SK-N-SH (cell line): Measurements from ENCODE around the gene DUSP16. TPM values are rescaled to one million over a fixed set of nuclear protein-coding genes. Genes with fewer than 3 reads are reported as not detected.

ENCODE experiments used
- CTCF ChIA-PET: fragments of 300-600, 350-600 bp; formaldehyde crosslinking; extraction: SDS; loops from one replicate; lab custom pipeline; 2021; lab: Yijun Ruan, JAX
- POLR2A ChIA-PET: fragments of 350-600 bp; sonication (Branson Sonifier 250); formaldehyde crosslinking; extraction: SDS; loops from one replicate; lab custom pipeline; 2020; ENCODE audit warnings: antibody characterized with exemption, inconsistent platforms; lab: Yijun Ruan, JAX
- DNase-seq: peaks from one replicate; pipeline ENCODE4 v3.0.0; 2012
- H2AFZ ChIP-seq: fragments of 200-600 bp; sonication (generic); 2 replicates; pipeline ENCODE4 v1.8.1; 2016; ENCODE audit warnings: antibody characterized with exemption, mild to moderate bottlenecking, low read depth
- H3F3A ChIP-seq: fragments of 200-600 bp; sonication (generic); replicated peaks from 2 replicates; pipeline ENCODE3; 2016; ENCODE audit warnings: antibody characterized with exemption, mild to moderate bottlenecking; ENCODE audit not compliant: insufficient read depth
- H3K27ac ChIP-seq, 2 experiments: fragments of 200-500 bp in 1 of 2; fragments of 200-600 bp in 1 of 2; sonication (Bioruptor generic) in 1 of 2; sonication (generic), shearing (Covaris generic) in 1 of 2; 2 replicates each; pipeline versions ENCODE4 v1.5.1 to v1.6.1; 2014 to 2016; ENCODE audit warnings: low read depth in 2 of 2, inconsistent platforms in 1 of 2, low read length in 1 of 2, mild to moderate bottlenecking in 1 of 2, mixed read lengths in 1 of 2
- H3K27me3 ChIP-seq: fragments of 200-600 bp; sonication (generic), shearing (Covaris generic); 2 replicates; pipeline ENCODE4 v1.6.1; 2016; ENCODE audit warnings: mixed run types; ENCODE audit not compliant: insufficient read depth
- H3K36me3 ChIP-seq, 2 experiments: fragments of 200-500 bp in 1 of 2; fragments of 200-600 bp in 1 of 2; sonication (Bioruptor generic) in 1 of 2; sonication (generic) in 1 of 2; replicated peaks in 1 of 2; 2 replicates each; pipeline versions ENCODE3 to v1.5.1; 2014 to 2016; ENCODE audit warnings: low read length in 1 of 2, mild to moderate bottlenecking in 1 of 2; ENCODE audit not compliant: insufficient read depth in 2 of 2, control insufficient read depth in 1 of 2
- H3K4me1 ChIP-seq, 2 experiments: fragments of 200-500 bp in 1 of 2; fragments of 200-600 bp in 1 of 2; sonication (Bioruptor generic) in 1 of 2; sonication (generic), shearing (Covaris generic) in 1 of 2; 2 replicates each; pipeline versions ENCODE4 v1.5.1 to v1.6.1; 2014 to 2016; ENCODE audit warnings: low read depth in 1 of 2, low read length in 1 of 2, mixed run types in 1 of 2; ENCODE audit not compliant: insufficient read depth in 2 of 2, control insufficient read depth in 1 of 2
- H3K4me2 ChIP-seq: fragments of 200-600 bp; sonication (generic), shearing (Covaris generic); 2 replicates; pipeline ENCODE4 v1.6.1; 2017; ENCODE audit warnings: mixed run types
- H3K4me3 ChIP-seq, 2 experiments: fragments of 200-500 bp in 1 of 2; fragments of 200-600 bp in 1 of 2; sonication (Bioruptor generic) in 1 of 2; sonication (generic), shearing (Covaris generic) in 1 of 2; 2 replicates each; pipeline versions ENCODE4 v1.5.1 to v1.8.1; 2014 to 2016; ENCODE audit warnings: low read depth in 2 of 2, inconsistent platforms in 1 of 2, low read length in 1 of 2, mild to moderate bottlenecking in 1 of 2, mixed read lengths in 1 of 2, moderate library complexity in 1 of 2
- H3K79me2 ChIP-seq: fragments of 200-600 bp; sonication (generic); 2 replicates; pipeline ENCODE4 v1.8.1; 2017; ENCODE audit warnings: mild to moderate bottlenecking; ENCODE audit not compliant: insufficient read depth
- H3K9ac ChIP-seq: fragments of 200-600 bp; sonication (generic); 2 replicates; pipeline ENCODE4 v1.6.1; 2017; ENCODE audit warnings: mixed run types
- H3K9me2 ChIP-seq: fragments of 200-600 bp; sonication (generic); 2 replicates; pipeline ENCODE4 v1.6.1; 2017; ENCODE audit warnings: mixed run types
- H3K9me3 ChIP-seq: fragments of 200-600 bp; sonication (generic); 2 replicates; pipeline ENCODE4 v1.6.1; 2017; ENCODE audit warnings: mixed run types, mild to moderate bottlenecking, moderate library complexity
- H4K20me1 ChIP-seq: fragments of 200-600 bp; sonication (generic); 2 replicates; pipeline ENCODE4 v1.6.1; 2017; ENCODE audit warnings: mild to moderate bottlenecking, mixed run types; ENCODE audit not compliant: insufficient read depth
- CHD2 ChIP-seq: fragments of 150-350 bp; IDR thresholded peaks from 2 replicates; pipeline ENCODE4 v1.6.1; 2018; ENCODE audit warnings: low read length; ENCODE audit not compliant: partially characterized antibody
- EP300 ChIP-seq, 2 experiments: IDR thresholded peaks; 2 replicates each; pipeline versions ENCODE4 v1.4.0 to v1.6.1; 2012; ENCODE audit warnings: borderline replicate concordance in 1 of 2, low read depth in 1 of 2, low read length in 1 of 2
- EZH2phosphoT487 ChIP-seq: fragments of 200-600 bp; sonication (generic); IDR thresholded peaks from 2 replicates; pipeline ENCODE4 v1.6.1; 2017; ENCODE audit warnings: low read depth, mixed run types, mild to moderate bottlenecking, antibody characterized with exemption, moderate library complexity, borderline replicate concordance
- FOSL2 ChIP-seq: IDR thresholded peaks from 2 replicates; pipeline ENCODE4 v1.4.0; 2012; ENCODE audit warnings: low read depth, mild to moderate bottlenecking, moderate library complexity, borderline replicate concordance
- FOXJ3 ChIP-seq: sonication (generic); formaldehyde crosslinking; IDR thresholded peaks from 2 replicates; pipeline ENCODE4 v1.5.1; 2020; ENCODE audit warnings: mild to moderate bottlenecking, missing genetic modification reagents
- FOXM1 ChIP-seq: IDR thresholded peaks from 2 replicates; pipeline ENCODE4 v1.4.0; 2012; ENCODE audit warnings: low read depth, mild to moderate bottlenecking
- GABPA ChIP-seq: IDR thresholded peaks from 2 replicates; pipeline ENCODE4 v1.4.0; 2012; ENCODE audit warnings: low read depth, mild to moderate bottlenecking
- GATA2 ChIP-seq: sonication (generic); formaldehyde crosslinking; IDR thresholded peaks from 2 replicates; pipeline ENCODE4 v1.5.0; 2020; ENCODE audit warnings: mild to moderate bottlenecking, missing genetic modification reagents
- JUND ChIP-seq: IDR thresholded peaks from 2 replicates; pipeline ENCODE4 v1.4.0; 2012
- POLR2AphosphoS5 ChIP-seq: IDR thresholded peaks from 2 replicates; pipeline ENCODE4 v1.6.1; 2012; ENCODE audit warnings: low read depth, low read length
- RAD21 ChIP-seq: IDR thresholded peaks from 2 replicates; pipeline ENCODE4 v1.6.1; 2012; ENCODE audit warnings: mild to moderate bottlenecking, low read length
- RCOR1 ChIP-seq: fragments of 150-350 bp; IDR thresholded peaks from 2 replicates; pipeline ENCODE4 v1.6.1; 2017; ENCODE audit warnings: antibody characterized with exemption, low read length
- RXRA ChIP-seq: IDR thresholded peaks from 2 replicates; pipeline ENCODE4 v1.4.0; 2012; ENCODE audit warnings: low read depth, mild to moderate bottlenecking, borderline replicate concordance
- SIN3A ChIP-seq: IDR thresholded peaks from 2 replicates; pipeline ENCODE4 v1.6.1; 2012; ENCODE audit warnings: low read depth, mild to moderate bottlenecking, low read length, moderate library complexity, borderline replicate concordance
- SMC3 ChIP-seq: IDR thresholded peaks from 2 replicates; pipeline ENCODE4 v1.6.1; 2012; ENCODE audit warnings: low read depth, low read length, improper control_type of control experiment
- TCF12 ChIP-seq: IDR thresholded peaks from 2 replicates; pipeline ENCODE4 v1.4.0; 2012
- YY1 ChIP-seq: IDR thresholded peaks from 2 replicates; pipeline ENCODE4 v1.4.0; 2012; ENCODE audit warnings: low read depth, mild to moderate bottlenecking
- WGBS: methylation state at CpG from one replicate; pipeline ENCODE4 v1.1.6; 2017; ENCODE audit warnings: low lambda C conversion rate; 5-methylcytosine and 5-hydroxymethylcytosine counted together
- polyA plus RNA-seq, 3 experiments: library from polyadenylated mRNA; depleted of rRNA; stranded (reverse); fragments of >200 nt; gene quantifications; 2 replicates each; pipeline ENCODE4 v1.2.3, GENCODE V29; 2012
- TF ChIP-seq, protein P1 (sequence below): IDR thresholded peaks from 2 replicates; pipeline ENCODE4 v1.6.1; 2012; ENCODE audit warnings: mild to moderate bottlenecking, low read depth, low read length, moderate library complexity
- TF ChIP-seq, protein P2 (sequence below): IDR thresholded peaks from 2 replicates; pipeline ENCODE4 v1.4.0; 2012; ENCODE audit warnings: low read depth
- TF ChIP-seq, protein P3 (sequence below): fragments of 200-600 bp; sonication (generic); IDR thresholded peaks from 2 replicates; pipeline ENCODE4 v1.6.1; 2017; ENCODE audit warnings: antibody characterized with exemption, mild to moderate bottlenecking, moderate library complexity
- TF ChIP-seq, protein P4 (sequence below): IDR thresholded peaks from 2 replicates; pipeline ENCODE4 v1.4.0; 2012; ENCODE audit warnings: low read depth, borderline replicate concordance
- TF ChIP-seq, protein P5 (sequence below): IDR thresholded peaks from 2 replicates; pipeline ENCODE4; 2012
- TF ChIP-seq, protein P6 (sequence below): fragments of 150-350 bp; IDR thresholded peaks from 2 replicates; pipeline ENCODE4 v1.6.1; 2017; ENCODE audit warnings: antibody characterized with exemption, low read length, low read depth, borderline replicate concordance
- TF ChIP-seq, protein P7 (sequence below): IDR thresholded peaks from 2 replicates; pipeline ENCODE4 v1.4.0; 2012; ENCODE audit warnings: low read depth, borderline replicate concordance

The DUSP16 gene
- polyA plus RNA-seq, 1 of the 3 experiments (the other 2 are of a cell fraction): 7.1 TPM

DNA sequence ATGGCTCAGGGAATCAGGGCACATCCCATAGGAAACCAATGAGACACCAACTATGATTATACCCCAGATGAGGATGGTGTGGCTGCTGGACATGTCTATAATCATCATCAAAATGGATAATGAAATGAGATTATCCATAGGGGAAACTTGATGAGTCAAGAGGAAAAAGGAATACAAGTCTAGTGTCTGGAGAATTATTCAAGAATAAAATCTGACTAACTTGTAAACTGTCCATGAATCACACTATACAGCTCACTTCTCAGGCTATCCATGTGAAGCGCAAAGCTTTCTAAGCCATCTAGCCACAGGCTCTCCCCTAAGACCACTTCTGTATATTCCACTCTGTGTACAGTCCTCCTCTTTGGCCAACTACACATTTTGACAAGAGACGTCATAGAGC, 52.5 kb downstream of the DUSP16 start:
- ChIA-PET POLR2A (no interaction called here), CTCF (interaction anchor here (1.1 kb wide), 1 partner anchor 11 kb away, joined by 3 read pairs; no protein-coding TSS in a partner anchor)
- Histone ChIP-seq H3K36me3 (peaks cover 3 to 4% of the 10 kb centered on the region in 2 experiments), H3K4me3 (0 out of 4 replicates have a peak overlapping the region, but pooled peaks of 1 of the 2 experiments have one; percentile 2), H3K27ac (peak overlapping the region; percentile 98 to 99), H2AFZ (no peak overlapping the region), H3K9me2 (no peaks in the 10 kb centered on the region), H3K27me3 (no peaks in the 10 kb centered on the region), H4K20me1 (no peaks in the 10 kb centered on the region), H3K79me2 (peaks cover 60% of the 10 kb centered on the region), H3K9me3 (no peaks in the 10 kb centered on the region), H3K4me2 (peak overlapping the region; percentile 78), H3F3A (peaks cover 73% of the 10 kb centered on the region), H3K9ac (peak overlapping the region; percentile 61; the same call in 1 of the 2 replicates), H3K4me1 (peaks cover 67% of the 10 kb centered on the region in 2 experiments)
- DNase-seq: no peak
- WGBS: 32% methylated on average over 2 of the region's 2 CpGs
- TF ChIP-seq EP300 (IDR thresholded peaks at IDR 0.05; ENCODE audit: borderline replicate concordance in 1 of 2, low read depth in 1 of 2, low read length in 1 of 2) (peak; percentile 55 to 95; a peak in 3 of 4 replicates), GABPA (no peak), SMC3 (no peak), POLR2AphosphoS5 (peak; percentile 73; the same call in 1 of the 2 replicates), RXRA (peak; percentile 76), RAD21 (no peak), FOXJ3 (no peak), CHD2 (no peak), YY1 (no peak), JUND (peak; percentile 91), TCF12 (peak; percentile 99), FOXM1 (peak; percentile 86), RCOR1 (no peak), SIN3A (peak; percentile 37; the same call in 1 of the 2 replicates), GATA2 (CRISPR knock-in tag) (no peak), EZH2phosphoT487 (no peak), FOSL2 (peak; percentile 95)
- TF ChIP-seq, protein P1, sequence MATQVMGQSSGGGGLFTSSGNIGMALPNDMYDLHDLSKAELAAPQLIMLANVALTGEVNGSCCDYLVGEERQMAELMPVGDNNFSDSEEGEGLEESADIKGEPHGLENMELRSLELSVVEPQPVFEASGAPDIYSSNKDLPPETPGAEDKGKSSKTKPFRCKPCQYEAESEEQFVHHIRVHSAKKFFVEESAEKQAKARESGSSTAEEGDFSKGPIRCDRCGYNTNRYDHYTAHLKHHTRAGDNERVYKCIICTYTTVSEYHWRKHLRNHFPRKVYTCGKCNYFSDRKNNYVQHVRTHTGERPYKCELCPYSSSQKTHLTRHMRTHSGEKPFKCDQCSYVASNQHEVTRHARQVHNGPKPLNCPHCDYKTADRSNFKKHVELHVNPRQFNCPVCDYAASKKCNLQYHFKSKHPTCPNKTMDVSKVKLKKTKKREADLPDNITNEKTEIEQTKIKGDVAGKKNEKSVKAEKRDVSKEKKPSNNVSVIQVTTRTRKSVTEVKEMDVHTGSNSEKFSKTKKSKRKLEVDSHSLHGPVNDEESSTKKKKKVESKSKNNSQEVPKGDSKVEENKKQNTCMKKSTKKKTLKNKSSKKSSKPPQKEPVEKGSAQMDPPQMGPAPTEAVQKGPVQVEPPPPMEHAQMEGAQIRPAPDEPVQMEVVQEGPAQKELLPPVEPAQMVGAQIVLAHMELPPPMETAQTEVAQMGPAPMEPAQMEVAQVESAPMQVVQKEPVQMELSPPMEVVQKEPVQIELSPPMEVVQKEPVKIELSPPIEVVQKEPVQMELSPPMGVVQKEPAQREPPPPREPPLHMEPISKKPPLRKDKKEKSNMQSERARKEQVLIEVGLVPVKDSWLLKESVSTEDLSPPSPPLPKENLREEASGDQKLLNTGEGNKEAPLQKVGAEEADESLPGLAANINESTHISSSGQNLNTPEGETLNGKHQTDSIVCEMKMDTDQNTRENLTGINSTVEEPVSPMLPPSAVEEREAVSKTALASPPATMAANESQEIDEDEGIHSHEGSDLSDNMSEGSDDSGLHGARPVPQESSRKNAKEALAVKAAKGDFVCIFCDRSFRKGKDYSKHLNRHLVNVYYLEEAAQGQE: no peak
- TF ChIP-seq, protein P2, sequence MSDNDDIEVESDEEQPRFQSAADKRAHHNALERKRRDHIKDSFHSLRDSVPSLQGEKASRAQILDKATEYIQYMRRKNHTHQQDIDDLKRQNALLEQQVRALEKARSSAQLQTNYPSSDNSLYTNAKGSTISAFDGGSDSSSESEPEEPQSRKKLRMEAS: peak; percentile 59; the same call in 1 of the 2 replicates
- TF ChIP-seq, protein P3, sequence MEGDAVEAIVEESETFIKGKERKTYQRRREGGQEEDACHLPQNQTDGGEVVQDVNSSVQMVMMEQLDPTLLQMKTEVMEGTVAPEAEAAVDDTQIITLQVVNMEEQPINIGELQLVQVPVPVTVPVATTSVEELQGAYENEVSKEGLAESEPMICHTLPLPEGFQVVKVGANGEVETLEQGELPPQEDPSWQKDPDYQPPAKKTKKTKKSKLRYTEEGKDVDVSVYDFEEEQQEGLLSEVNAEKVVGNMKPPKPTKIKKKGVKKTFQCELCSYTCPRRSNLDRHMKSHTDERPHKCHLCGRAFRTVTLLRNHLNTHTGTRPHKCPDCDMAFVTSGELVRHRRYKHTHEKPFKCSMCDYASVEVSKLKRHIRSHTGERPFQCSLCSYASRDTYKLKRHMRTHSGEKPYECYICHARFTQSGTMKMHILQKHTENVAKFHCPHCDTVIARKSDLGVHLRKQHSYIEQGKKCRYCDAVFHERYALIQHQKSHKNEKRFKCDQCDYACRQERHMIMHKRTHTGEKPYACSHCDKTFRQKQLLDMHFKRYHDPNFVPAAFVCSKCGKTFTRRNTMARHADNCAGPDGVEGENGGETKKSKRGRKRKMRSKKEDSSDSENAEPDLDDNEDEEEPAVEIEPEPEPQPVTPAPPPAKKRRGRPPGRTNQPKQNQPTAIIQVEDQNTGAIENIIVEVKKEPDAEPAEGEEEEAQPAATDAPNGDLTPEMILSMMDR: no peak
- TF ChIP-seq, protein P4, sequence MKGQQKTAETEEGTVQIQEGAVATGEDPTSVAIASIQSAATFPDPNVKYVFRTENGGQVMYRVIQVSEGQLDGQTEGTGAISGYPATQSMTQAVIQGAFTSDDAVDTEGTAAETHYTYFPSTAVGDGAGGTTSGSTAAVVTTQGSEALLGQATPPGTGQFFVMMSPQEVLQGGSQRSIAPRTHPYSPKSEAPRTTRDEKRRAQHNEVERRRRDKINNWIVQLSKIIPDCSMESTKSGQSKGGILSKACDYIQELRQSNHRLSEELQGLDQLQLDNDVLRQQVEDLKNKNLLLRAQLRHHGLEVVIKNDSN: no peak
- TF ChIP-seq, protein P5, sequence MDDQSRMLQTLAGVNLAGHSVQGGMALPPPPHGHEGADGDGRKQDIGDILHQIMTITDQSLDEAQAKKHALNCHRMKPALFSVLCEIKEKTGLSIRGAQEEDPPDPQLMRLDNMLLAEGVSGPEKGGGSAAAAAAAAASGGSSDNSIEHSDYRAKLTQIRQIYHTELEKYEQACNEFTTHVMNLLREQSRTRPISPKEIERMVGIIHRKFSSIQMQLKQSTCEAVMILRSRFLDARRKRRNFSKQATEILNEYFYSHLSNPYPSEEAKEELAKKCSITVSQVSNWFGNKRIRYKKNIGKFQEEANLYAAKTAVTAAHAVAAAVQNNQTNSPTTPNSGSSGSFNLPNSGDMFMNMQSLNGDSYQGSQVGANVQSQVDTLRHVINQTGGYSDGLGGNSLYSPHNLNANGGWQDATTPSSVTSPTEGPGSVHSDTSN: peak; percentile 97
- TF ChIP-seq, protein P6, sequence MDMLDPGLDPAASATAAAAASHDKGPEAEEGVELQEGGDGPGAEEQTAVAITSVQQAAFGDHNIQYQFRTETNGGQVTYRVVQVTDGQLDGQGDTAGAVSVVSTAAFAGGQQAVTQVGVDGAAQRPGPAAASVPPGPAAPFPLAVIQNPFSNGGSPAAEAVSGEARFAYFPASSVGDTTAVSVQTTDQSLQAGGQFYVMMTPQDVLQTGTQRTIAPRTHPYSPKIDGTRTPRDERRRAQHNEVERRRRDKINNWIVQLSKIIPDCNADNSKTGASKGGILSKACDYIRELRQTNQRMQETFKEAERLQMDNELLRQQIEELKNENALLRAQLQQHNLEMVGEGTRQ: no peak
- TF ChIP-seq, protein P7, sequence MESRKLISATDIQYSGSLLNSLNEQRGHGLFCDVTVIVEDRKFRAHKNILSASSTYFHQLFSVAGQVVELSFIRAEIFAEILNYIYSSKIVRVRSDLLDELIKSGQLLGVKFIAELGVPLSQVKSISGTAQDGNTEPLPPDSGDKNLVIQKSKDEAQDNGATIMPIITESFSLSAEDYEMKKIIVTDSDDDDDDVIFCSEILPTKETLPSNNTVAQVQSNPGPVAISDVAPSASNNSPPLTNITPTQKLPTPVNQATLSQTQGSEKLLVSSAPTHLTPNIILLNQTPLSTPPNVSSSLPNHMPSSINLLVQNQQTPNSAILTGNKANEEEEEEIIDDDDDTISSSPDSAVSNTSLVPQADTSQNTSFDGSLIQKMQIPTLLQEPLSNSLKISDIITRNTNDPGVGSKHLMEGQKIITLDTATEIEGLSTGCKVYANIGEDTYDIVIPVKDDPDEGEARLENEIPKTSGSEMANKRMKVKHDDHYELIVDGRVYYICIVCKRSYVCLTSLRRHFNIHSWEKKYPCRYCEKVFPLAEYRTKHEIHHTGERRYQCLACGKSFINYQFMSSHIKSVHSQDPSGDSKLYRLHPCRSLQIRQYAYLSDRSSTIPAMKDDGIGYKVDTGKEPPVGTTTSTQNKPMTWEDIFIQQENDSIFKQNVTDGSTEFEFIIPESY: no peak
